GM12878 (cell line): ENCODE results near the gene SGPP2. TPM values are rescaled to one million over a fixed set of nuclear protein-coding genes. Genes with fewer than 3 reads are reported as not detected.
A peak's percentile ranks its signal among the peaks of the same experiment; 100 is the strongest.

ENCODE experiments used
- ATF7 ChIP-seq: fragments of 450-650 bp; IDR thresholded peaks from 2 replicates; pipeline ENCODE4 v1.6.1; 2016; ENCODE audit warnings: low read depth, mild to moderate bottlenecking
- BACH1 ChIP-seq: fragments of 450-650 bp; IDR thresholded peaks from 2 replicates; pipeline ENCODE4 v1.6.1; 2017; ENCODE audit warnings: mild to moderate bottlenecking, borderline replicate concordance
- CBFB ChIP-seq: IDR thresholded peaks from 2 replicates; pipeline ENCODE4 v1.6.1; 2016; ENCODE audit warnings: antibody characterized with exemption, low read depth
- CBX5 ChIP-seq: sonication (generic); IDR thresholded peaks from 2 replicates; pipeline ENCODE4 v1.6.1; 2016; ENCODE audit warnings: low read depth, moderate library complexity, mild to moderate bottlenecking, inconsistent platforms
- CEBPZ ChIP-seq: fragments of 150-350 bp; IDR thresholded peaks from 2 replicates; pipeline ENCODE4 v1.6.1; 2016; ENCODE audit warnings: low read depth, low read length
- EP300 ChIP-seq, 2 experiments: fragments of 150-350 bp in 1 of 2; IDR thresholded peaks; 2 replicates each; pipeline ENCODE4 v1.6.1; 2011 to 2012; ENCODE audit warnings: low read depth in 2 of 2, low read length in 2 of 2, borderline replicate concordance in 1 of 2, improper control_type of control experiment in 1 of 2, inconsistent platforms in 1 of 2; ENCODE audit not compliant: control insufficient read depth in 1 of 2
- FOXM1 ChIP-seq: IDR thresholded peaks from 2 replicates; pipeline ENCODE4 v1.6.1; 2012; ENCODE audit warnings: low read depth, mild to moderate bottlenecking, inconsistent platforms, low read length, moderate library complexity
- HDAC6 ChIP-seq: fragments of 200-600 bp; sonication (generic); IDR thresholded peaks from one replicate; pipeline ENCODE4 v1.8.0; 2017; ENCODE audit warnings: antibody characterized with exemption; ENCODE audit not compliant: unreplicated experiment
- HDGF ChIP-seq: fragments of 450-650 bp; IDR thresholded peaks from 2 replicates; pipeline ENCODE4 v1.6.1; 2016; ENCODE audit warnings: antibody characterized with exemption
- KAT2A ChIP-seq: conservative IDR thresholded peaks from 2 replicates; pipeline ENCODE4 v1.6.1; 2011; ENCODE audit warnings: low read depth, low read length; ENCODE audit not compliant: control insufficient read depth
- KDM1A ChIP-seq: fragments of 200-600 bp; sonication (generic); IDR thresholded peaks from 2 replicates; pipeline ENCODE4 v1.6.1; 2016; ENCODE audit warnings: borderline replicate concordance
- KLF5 ChIP-seq: fragments of 450-650 bp; IDR thresholded peaks from 2 replicates; pipeline ENCODE4 v1.6.1; 2014; ENCODE audit warnings: mild to moderate bottlenecking; ENCODE audit not compliant: partially characterized antibody
- LARP7 ChIP-seq: fragments of 450-650 bp; IDR thresholded peaks from 2 replicates; pipeline ENCODE4 v1.6.1; 2017; ENCODE audit warnings: mild to moderate bottlenecking
- MXI1 ChIP-seq: fragments of 150-350 bp; IDR thresholded peaks from 2 replicates; pipeline ENCODE4 v1.6.1; 2011; ENCODE audit warnings: low read depth, mild to moderate bottlenecking, inconsistent platforms, low read length, improper control_type of control experiment
- NKRF ChIP-seq: fragments of 450-650 bp; conservative IDR thresholded peaks from 2 replicates; pipeline ENCODE4 v1.6.1; 2017; ENCODE audit warnings: mild to moderate bottlenecking, moderate library complexity
- RELA ChIP-seq: fragments of 450-650 bp; IDR thresholded peaks from 2 replicates; pipeline ENCODE4 v1.8.0; 2014; ENCODE audit warnings: borderline replicate concordance; ENCODE audit not compliant: partially characterized antibody
- SMC3 ChIP-seq: IDR thresholded peaks from 2 replicates; pipeline ENCODE4 v1.6.1; 2011; ENCODE audit warnings: low read length, improper control_type of control experiment, borderline replicate concordance
- TAF1 ChIP-seq: IDR thresholded peaks from 2 replicates; pipeline ENCODE4 v1.6.1; 2011; ENCODE audit warnings: mild to moderate bottlenecking, low read depth, low read length, borderline replicate concordance
- TARDBP ChIP-seq: IDR thresholded peaks from 2 replicates; pipeline ENCODE4 v1.6.1; 2016; ENCODE audit warnings: borderline replicate concordance
- ZBED1 ChIP-seq: IDR thresholded peaks from 2 replicates; pipeline ENCODE4 v1.6.1; 2016; ENCODE audit warnings: borderline replicate concordance
- ZNF592 ChIP-seq: fragments of 450-650 bp; IDR thresholded peaks from 2 replicates; pipeline ENCODE4 v1.6.1; 2017; ENCODE audit warnings: mild to moderate bottlenecking, moderate library complexity
- polyA plus RNA-seq, 11 experiments: library from polyadenylated mRNA; depleted of rRNA in 4 of 11; unstranded in 6 of 11; stranded (reverse) in 5 of 11; fragments of >200 nt; fragmentation: Nextera tagmentation in 4 of 11; fragmentation: Illumina TruSeq in 1 of 11; extraction: Ambion mirVana in 4 of 11; extraction: Trizol in 1 of 11; gene quantifications; 1 replicate in 1 of 11; 2 replicates in 10 of 11; pipeline versions ENCODE4 v1.2.1 to v1.2.3, GENCODE V29; 2011 to 2016; ENCODE audit warnings: inconsistent platforms in 2 of 11, missing spikeins in 2 of 11, low read depth in 1 of 11
- total RNA-seq, 4 experiments: library from RNA; depleted of rRNA in 3 of 4; stranded (reverse); fragments of >200 nt in 3 of 4; fragmentation: Illumina TruSeq in 1 of 4; extraction: Trizol in 1 of 4; gene quantifications; 2 replicates each; pipeline versions ENCODE4 v1.2.1 to v1.2.3, GENCODE V29; 2013 to 2021

Gene SGPP2
- total and polyA plus RNA-seq, 10 of the 15 experiments (the other 5 are each of a cell fraction or from before 2014, with no cell fraction given) = 3.5 to 84.9 (median 13.1) TPM

- no peak for TF ChIP-seq NKRF
- TF ChIP-seq ZBED1 = no peak
- TF ChIP-seq EP300 (IDR thresholded peaks at IDR 0.05; ENCODE audit: borderline replicate concordance in 1 of 2, control insufficient read depth in 1 of 2, low read depth in 2 of 2, low read length in 2 of 2) = peak; percentile 46 to 81; a peak in 2 of 4 replicates
- no peak for TF ChIP-seq LARP7
- TF ChIP-seq RELA = no peak
- no peak for TF ChIP-seq MXI1
- no peak for TF ChIP-seq TARDBP
- TF ChIP-seq KLF5 = no peak
- TF ChIP-seq CBX5 = peak; percentile 54; the same call in 1 of the 2 replicates
- TF ChIP-seq SMC3 = no peak
- TF ChIP-seq HDGF = no peak
- no peak for TF ChIP-seq ZNF592
- no peak for TF ChIP-seq KAT2A
- TF ChIP-seq BACH1 = peak; percentile 66; the same call in 1 of the 2 replicates
- no peak for TF ChIP-seq TAF1
- TF ChIP-seq HDAC6 = no peak
- 0 out of 2 replicates have a peak, but pooled peaks have one; percentile 34 for TF ChIP-seq ATF7
- TF ChIP-seq FOXM1 = peak; percentile 62; the same call in 1 of the 2 replicates
- no peak for TF ChIP-seq KDM1A
- no peak for TF ChIP-seq CBFB
- no peak for TF ChIP-seq CEBPZ
Measured at GRCh38 chr2:222433332-222434173, 9.2 kb downstream of the SGPP2 start (continued).
